ENCODE measurements around the gene MMP3. TPM values are rescaled to one million over a fixed set of nuclear protein-coding genes. Genes with fewer than 3 reads are reported as not detected.

MMP3 gene
- 0.05 to 0.24 TPM (median 0.07 TPM) in 3 of 5 replicates, not detected in the others for total RNA-seq (2022; extraction: Qiagen RNA extraction; ENCODE audit: low read depth)

GRCh38 chr11:102843489-102843888, at the start of gene MMP3:
TSS of gene MMP3 (minus strand) at chr11:102843609. CDS start at chr11:102843546, 63 bp downstream.

GRCh38 chr11:102874852-102875251, 31.4 kb upstream of the MMP3 start, which contains the start of gene MMP12:
TSS of gene MMP12 (minus strand) at chr11:102874982. CDS start at chr11:102874937, 45 bp downstream.

GRCh38 chr11:102798012-102798746, 45.2 kb downstream of the MMP3 start, which contains the start of gene MMP1:
TSS of gene MMP1 (minus strand) at chr11:102798160. CDS start at chr11:102798092, 68 bp downstream.

Other genes starting within 250 kb of the MMP3 start
- not detected in 5 replicates for gene MMP20, start 218.3 kb downstream of the MMP3 start, total RNA-seq (2022; extraction: Qiagen RNA extraction; ENCODE audit: low read depth)
- not detected in 5 replicates for gene MMP27, start 137.8 kb downstream of the MMP3 start, total RNA-seq (2022; extraction: Qiagen RNA extraction; ENCODE audit: low read depth)
- not detected in 5 replicates for gene MMP8, start 118.7 kb downstream of the MMP3 start, total RNA-seq (2022; extraction: Qiagen RNA extraction; ENCODE audit: low read depth)
- gene MMP10, start 63.0 kb downstream of the MMP3 start, total RNA-seq (2022; extraction: Qiagen RNA extraction; ENCODE audit: low read depth) = 0.86 to 2.0 TPM (median 1.1 TPM) in 5 replicates
- 0.96 to 1.7 TPM (median 1.2 TPM) in 5 replicates for gene MMP1, start 45.4 kb downstream of the MMP3 start, total RNA-seq (2022; extraction: Qiagen RNA extraction; ENCODE audit: low read depth)
- 0.02 to 0.09 TPM in 2 of 5 replicates, not detected in the others for gene MMP12, start 31.4 kb upstream of the MMP3 start, total RNA-seq (2022; extraction: Qiagen RNA extraction; ENCODE audit: low read depth)
- 0.06 TPM in 1 of 5 replicates, not detected in the others for gene MMP13, start 112.1 kb upstream of the MMP3 start, total RNA-seq (2022; extraction: Qiagen RNA extraction; ENCODE audit: low read depth)
- gene DCUN1D5, start 248.6 kb upstream of the MMP3 start, total RNA-seq (2022; extraction: Qiagen RNA extraction; ENCODE audit: low read depth) = 62.1 to 65.8 TPM (median 63.2 TPM) in 5 replicates